H1 (cell line): Measurements from ENCODE around the gene RASGRF1. TPM values are rescaled to one million over a fixed set of nuclear protein-coding genes. Genes with fewer than 3 reads are reported as not detected.

Experiments
- CTCF ChIA-PET: fragments of 300-600 bp; sonication (Branson Sonifier 250); formaldehyde crosslinking; loops from one replicate; lab custom pipeline; 2021; ENCODE audit not compliant: partially characterized antibody; lab: Charles Lee
- POLR2A ChIA-PET: fragments of 300-600 bp; sonication (Branson Sonifier 250); formaldehyde crosslinking; loops from one replicate; lab custom pipeline; 2021; ENCODE audit warnings: inconsistent platforms; ENCODE audit not compliant: partially characterized antibody; lab: Charles Lee
- DNase-seq, 2 experiments: peaks; one replicate each; pipeline versions ENCODE4 v3.0.0 to v3.0.0-alpha.2; 2010 to 2022; ENCODE audit warnings: low spot score in 2 of 2, low read depth in 1 of 2, mixed read lengths in 1 of 2
- FAIRE-seq: peaks from 2 replicates; lab custom pipeline; 2011; peaks lifted over from hg19 to GRCh38; lab: Jason Lieb, UNC
- H2AFZ ChIP-seq: 2 replicates; pipeline ENCODE4 v1.8.1; 2012; ENCODE audit warnings: low read length, inconsistent platforms
- H2AK5ac ChIP-seq: 2 replicates; pipeline ENCODE4 v1.6.1; 2013; ENCODE audit warnings: low read depth, low read length
- H2BK120ac ChIP-seq: replicated peaks from 2 replicates; pipeline ENCODE3; 2013; ENCODE audit warnings: low read depth, low read length, inconsistent platforms
- H2BK12ac ChIP-seq: 2 replicates; pipeline ENCODE4 v1.6.1; 2013; ENCODE audit warnings: low read depth, low read length
- H2BK15ac ChIP-seq: 2 replicates; pipeline ENCODE4 v1.6.1; 2013; ENCODE audit warnings: low read length
- H2BK20ac ChIP-seq: 2 replicates; pipeline ENCODE4 v1.6.1; 2013; ENCODE audit warnings: low read length
- H2BK5ac ChIP-seq: 2 replicates; pipeline ENCODE4 v1.6.1; 2013; ENCODE audit warnings: low read depth, low read length
- H3K14ac ChIP-seq: 2 replicates; pipeline ENCODE4 v1.6.1; 2013; ENCODE audit warnings: inconsistent platforms; ENCODE audit not compliant: insufficient read length
- H3K18ac ChIP-seq: 2 replicates; pipeline ENCODE4 v1.6.1; 2013; ENCODE audit warnings: low read length; ENCODE audit errors: extremely low read depth
- H3K23ac ChIP-seq: 2 replicates; pipeline ENCODE4 v1.6.1; 2013; ENCODE audit warnings: inconsistent platforms; ENCODE audit not compliant: insufficient read length
- H3K23me2 ChIP-seq: 2 replicates; pipeline ENCODE4 v1.6.1; 2013; ENCODE audit warnings: low read depth, low read length
- H3K27ac ChIP-seq: 2 replicates; pipeline ENCODE4 v1.6.1; 2011; ENCODE audit warnings: low read depth, low read length, inconsistent platforms
- H3K27me3 ChIP-seq, 4 experiments: replicated peaks in 1 of 4; 1 replicate in 1 of 4; 2 replicates in 3 of 4; pipeline versions ENCODE4 v1.6.1 to v1.8.1; 2011 to 2013; ENCODE audit warnings: low read length in 3 of 4, mild to moderate bottlenecking in 3 of 4, inconsistent platforms in 2 of 4, mixed read lengths in 2 of 4, moderate library complexity in 1 of 4; ENCODE audit not compliant: control insufficient read depth in 3 of 4, insufficient read depth in 3 of 4; ENCODE audit errors: extremely low read depth in 1 of 4
- H3K36me3 ChIP-seq, 4 experiments: 2 replicates each; pipeline versions ENCODE4 v1.6.1 to v1.8.1; 2011 to 2013; ENCODE audit warnings: mild to moderate bottlenecking in 4 of 4, low read length in 3 of 4, moderate library complexity in 2 of 4, control low read depth in 1 of 4, inconsistent platforms in 1 of 4; ENCODE audit not compliant: insufficient read depth in 4 of 4, control insufficient read depth in 2 of 4
- H3K4ac ChIP-seq: replicated peaks from 2 replicates; pipeline ENCODE3; 2013; ENCODE audit warnings: low read length, low read depth, mixed read lengths, inconsistent platforms; ENCODE audit not compliant: insufficient read length
- H3K4me1 ChIP-seq, 4 experiments: replicated peaks in 1 of 4; 1 replicate in 1 of 4; 2 replicates in 3 of 4; pipeline versions ENCODE4 v1.6.1 to v1.8.1; 2011 to 2013; ENCODE audit warnings: low read length in 3 of 4, inconsistent platforms in 2 of 4, mixed read lengths in 1 of 4; ENCODE audit not compliant: insufficient read depth in 4 of 4, control insufficient read depth in 3 of 4
- H3K4me2 ChIP-seq, 2 experiments: 2 replicates each; pipeline versions ENCODE4 v1.6.1 to v1.8.1; 2011 to 2013; ENCODE audit warnings: low read depth in 2 of 2, low read length in 2 of 2, control low read depth in 1 of 2, inconsistent platforms in 1 of 2, mild to moderate bottlenecking in 1 of 2; ENCODE audit not compliant: insufficient read depth in 1 of 2
- H3K4me3 ChIP-seq, 4 experiments: fragments of 200-600, 300-600 bp in 1 of 4; sonication (generic), shearing (Covaris generic), sonication (Bioruptor Twin) in 1 of 4; 2 replicates each; pipeline versions ENCODE4 v1.5.1 to v1.8.1; 2011 to 2016; ENCODE audit warnings: low read length in 4 of 4, low read depth in 3 of 4, control low read depth in 2 of 4, inconsistent platforms in 2 of 4, mild to moderate bottlenecking in 2 of 4, mixed read lengths in 1 of 4, moderate library complexity in 1 of 4; ENCODE audit not compliant: insufficient read depth in 2 of 4; ENCODE audit errors: extremely low read depth in 1 of 4
- H3K56ac ChIP-seq: replicated peaks from 2 replicates; pipeline ENCODE3; 2013; ENCODE audit warnings: low read depth, mild to moderate bottlenecking, mixed read lengths, low read length, inconsistent platforms; ENCODE audit not compliant: insufficient read length
- H3K79me1 ChIP-seq: 2 replicates; pipeline ENCODE4 v1.6.1; 2013; ENCODE audit warnings: low read depth, low read length, control low read depth
- H3K79me2 ChIP-seq, 2 experiments: 2 replicates each; pipeline versions ENCODE4 v1.6.1 to v1.8.1; 2012 to 2013; ENCODE audit warnings: low read length in 2 of 2, mild to moderate bottlenecking in 2 of 2, inconsistent platforms in 1 of 2; ENCODE audit not compliant: insufficient read depth in 2 of 2, control insufficient read depth in 1 of 2
- H3K9ac ChIP-seq, 4 experiments: replicated peaks in 1 of 4; 1 replicate in 1 of 4; 2 replicates in 3 of 4; pipeline versions ENCODE4 v1.6.1 to v1.8.1; 2011 to 2013; ENCODE audit warnings: low read depth in 3 of 4, low read length in 3 of 4, control low read depth in 2 of 4, mild to moderate bottlenecking in 2 of 4, moderate library complexity in 2 of 4, inconsistent platforms in 1 of 4; ENCODE audit errors: extremely low read depth in 1 of 4
- H3K9me3 ChIP-seq, 2 experiments: 2 replicates each; pipeline versions ENCODE4 v1.6.1 to v1.8.1; 2012 to 2013; ENCODE audit warnings: mild to moderate bottlenecking in 2 of 2, moderate library complexity in 2 of 2, control low read depth in 1 of 2, inconsistent platforms in 1 of 2, low read depth in 1 of 2, low read length in 1 of 2, mixed read lengths in 1 of 2; ENCODE audit not compliant: insufficient read depth in 2 of 2
- H4K20me1 ChIP-seq, 2 experiments: replicated peaks in 1 of 2; 2 replicates each; pipeline versions ENCODE3 to v1.8.1; 2011 to 2013; ENCODE audit warnings: inconsistent platforms in 2 of 2, low read length in 2 of 2, mild to moderate bottlenecking in 1 of 2; ENCODE audit not compliant: insufficient read depth in 2 of 2, control insufficient read depth in 1 of 2
- H4K5ac ChIP-seq: 2 replicates; pipeline ENCODE4 v1.6.1; 2013; ENCODE audit warnings: low read length, low read depth, mixed read lengths, inconsistent platforms; ENCODE audit not compliant: insufficient read length
- H4K8ac ChIP-seq: 2 replicates; pipeline ENCODE4 v1.8.0; 2013; ENCODE audit warnings: mild to moderate bottlenecking, moderate library complexity, low read length, inconsistent platforms; ENCODE audit not compliant: insufficient read depth; ENCODE audit errors: extremely low read depth
- H4K91ac ChIP-seq: replicated peaks from 2 replicates; pipeline ENCODE3; 2013; ENCODE audit warnings: low read length, mixed read lengths, inconsistent platforms; ENCODE audit not compliant: insufficient read length
- RAD21 ChIP-seq, 2 experiments: IDR thresholded peaks in 1 of 2; conservative IDR thresholded peaks in 1 of 2; 2 replicates each; pipeline ENCODE4 v1.6.1; 2011; ENCODE audit warnings: low read depth in 2 of 2, low read length in 2 of 2, improper control_type of control experiment in 1 of 2, inconsistent platforms in 1 of 2, mild to moderate bottlenecking in 1 of 2, moderate library complexity in 1 of 2
- RNF2 ChIP-seq: fragments of 200-900, 300-1000 bp; sonication (generic); IDR thresholded peaks from 2 replicates; pipeline ENCODE4 v1.7.1; 2016; ENCODE audit warnings: borderline replicate concordance, low read depth, mild to moderate bottlenecking, antibody characterized with exemption, low read length; ENCODE audit not compliant: poor library complexity, severe bottlenecking; ENCODE audit errors: missing control alignments
- WGBS, 2 experiments: shearing (Covaris generic) in 1 of 2; methylation state at CpG; one replicate each; pipeline versions ENCODE4 v1.1.6 to v1.1.7; 2013 to 2015; ENCODE audit warnings: low lambda C conversion rate in 2 of 2, mixed read lengths in 2 of 2, inconsistent platforms in 1 of 2, low coverage in 1 of 2, missing lambda C conversion rate in 1 of 2; ENCODE audit not compliant: insufficient replicate concordance in 2 of 2, insufficient coverage in 1 of 2, insufficient read length in 1 of 2; ENCODE audit errors: extremely low coverage in 1 of 2, missing lambda C conversion rate in 1 of 2; 5-methylcytosine and 5-hydroxymethylcytosine counted together
- polyA plus RNA-seq, 7 experiments: library from polyadenylated mRNA; depleted of rRNA in 3 of 7; stranded (reverse) in 5 of 7; unstranded in 2 of 7; fragments of >200 nt in 5 of 7; fragments of 200-250 nt in 2 of 7; gene quantifications; 1 replicate in 5 of 7; 2 replicates in 1 of 7; 4 replicates in 1 of 7; pipeline versions ENCODE4 v1.2.1 to v1.2.3, GENCODE V29; 2011 to 2013; ENCODE audit warnings: missing spikeins in 2 of 7, mixed read lengths in 2 of 7
- total RNA-seq: library from RNA; stranded (reverse); fragmentation: NEBNext Ultra II Directional; extraction: Animal tissue kit (Norgen Biotek cat#: 25700); gene quantifications from 2 replicates; pipeline ENCODE4 v1.2.1, GENCODE V29; 2021
- TF ChIP-seq, protein P1 (sequence below), 3 experiments: IDR thresholded peaks; 1 replicate in 2 of 3; 2 replicates in 1 of 3; pipeline versions ENCODE4 v1.5.1 to v1.6.1; 2011; ENCODE audit warnings: low read length in 3 of 3, mild to moderate bottlenecking in 3 of 3, inconsistent platforms in 2 of 3, low read depth in 1 of 3, moderate library complexity in 1 of 3; ENCODE audit not compliant: insufficient read depth in 1 of 3; ENCODE audit errors: control extremely low read depth in 1 of 3

The RASGRF1 gene
- total and polyA plus RNA-seq, 2 of the 8 experiments (the other 6 are each of a cell fraction or from before 2014, with no cell fraction given), result 0.42 to 0.67 TPM

- Histone ChIP-seq H3K36me3 (no peaks in the 10 kb centered on the region), H3K9ac (no peak overlapping the region), H2AFZ (no peak overlapping the region), H4K5ac (no peak overlapping the region), H3K4me3 (no peak overlapping the region), H3K4ac (no peak overlapping the region), H3K4me1 (peaks cover 0 to 5% (median 1%) of the 10 kb centered on the region in 4 experiments), H3K79me1 (no peaks in the 10 kb centered on the region), H3K9me3 (no peaks in the 10 kb centered on the region), H3K18ac (no peak overlapping the region), H3K23ac (no peak overlapping the region), H2BK5ac (no peak overlapping the region), H2BK12ac (no peak overlapping the region), H3K14ac (no peak overlapping the region), H2BK20ac (no peak overlapping the region), H3K27ac (no peak overlapping the region), H3K79me2 (no peaks in the 10 kb centered on the region), H2AK5ac (no peak overlapping the region), H3K4me2 (no peak overlapping the region), H3K27me3 (no peaks in the 10 kb centered on the region), H3K23me2 (no peaks in the 10 kb centered on the region), H4K20me1 (peaks cover 0 to 1% of the 10 kb centered on the region in 2 experiments), H2BK15ac (no peak overlapping the region), H3K56ac (no peak overlapping the region), H4K91ac (no peak overlapping the region), H4K8ac (no peak overlapping the region), H2BK120ac (no peak overlapping the region)
- ChIA-PET POLR2A (no interaction called here), CTCF (interaction anchor here (0.6 to 15.0 kb wide), 24 partner anchors 15 to 1061 kb away, joined by 3 to 352 read pairs (median 16); partner anchors contain the start of gene RASGRF1)
- 87% methylated on average over 4 of the region's 4 CpGs; no CpG with 5 or more reads in 1 of the 2 experiments for WGBS, 2 experiments
- no peak for DNase-seq
- no peak for FAIRE-seq
- TF ChIP-seq RAD21 (IDR thresholded peaks at IDR 0.05 in 1 of 2, conservative IDR thresholded peaks at IDR 0.05 in 1 of 2; ENCODE audit: low read depth in 2 of 2, low read length in 2 of 2) (peak; percentile 24 to 42; a peak in 3 of 4 replicates), RNF2 (no peak)
- TF ChIP-seq, protein P1, sequence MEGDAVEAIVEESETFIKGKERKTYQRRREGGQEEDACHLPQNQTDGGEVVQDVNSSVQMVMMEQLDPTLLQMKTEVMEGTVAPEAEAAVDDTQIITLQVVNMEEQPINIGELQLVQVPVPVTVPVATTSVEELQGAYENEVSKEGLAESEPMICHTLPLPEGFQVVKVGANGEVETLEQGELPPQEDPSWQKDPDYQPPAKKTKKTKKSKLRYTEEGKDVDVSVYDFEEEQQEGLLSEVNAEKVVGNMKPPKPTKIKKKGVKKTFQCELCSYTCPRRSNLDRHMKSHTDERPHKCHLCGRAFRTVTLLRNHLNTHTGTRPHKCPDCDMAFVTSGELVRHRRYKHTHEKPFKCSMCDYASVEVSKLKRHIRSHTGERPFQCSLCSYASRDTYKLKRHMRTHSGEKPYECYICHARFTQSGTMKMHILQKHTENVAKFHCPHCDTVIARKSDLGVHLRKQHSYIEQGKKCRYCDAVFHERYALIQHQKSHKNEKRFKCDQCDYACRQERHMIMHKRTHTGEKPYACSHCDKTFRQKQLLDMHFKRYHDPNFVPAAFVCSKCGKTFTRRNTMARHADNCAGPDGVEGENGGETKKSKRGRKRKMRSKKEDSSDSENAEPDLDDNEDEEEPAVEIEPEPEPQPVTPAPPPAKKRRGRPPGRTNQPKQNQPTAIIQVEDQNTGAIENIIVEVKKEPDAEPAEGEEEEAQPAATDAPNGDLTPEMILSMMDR (IDR thresholded peaks at IDR 0.05; ENCODE audit: control extremely low read depth in 1 of 3, insufficient read depth in 1 of 3, low read depth in 1 of 3, low read length in 3 of 3), result peak; percentile 30 to 44 (median 34); a peak in 3 of 4 replicates
Measured at GRCh38 chr15:79030470-79030869, 60.1 kb downstream of the RASGRF1 start.
